Measurements from ENCODE around the gene SNX24. TPM values are rescaled to one million over a fixed set of nuclear protein-coding genes. Genes with fewer than 3 reads are reported as not detected.

The SNX24 gene
- total and polyA plus RNA-seq, 8 donors = 1.2 to 38.5 (median 20.0) TPM

- no peaks in the 10 kb centered on the region for H3K36me3 ChIP-seq
- intact Hi-C loops (cut with DNase I; ENCODE audit: low total_unique reads) = no loop called here
- no peak for DNase-seq
- no peaks in the 10 kb centered on the region for H3K27me3 ChIP-seq
- no peak overlapping the region for H3K4me3 ChIP-seq
- H3K9me3 ChIP-seq = peaks cover 0 to 10% (median 8%) of the 10 kb centered on the region in 4 donors
- H3K4me1 ChIP-seq = peaks cover 0 to 9% (median 0%) of the 10 kb centered on the region in 4 donors
- H3K27ac ChIP-seq = no peak overlapping the region
- WGBS, 5 donors = 33 to 92% (median 89%) methylated on average over 1 of the region's 1 CpG
- no peak for TF ChIP-seq POLR2AphosphoS5 (IDR thresholded peaks at IDR 0.05)
- TF ChIP-seq POLR2A (IDR thresholded peaks at IDR 0.05) = no peak
- TF ChIP-seq EP300 (IDR thresholded peaks at IDR 0.05) = no peak
- TF ChIP-seq CTCF (IDR thresholded peaks at IDR 0.05) = no peak
These were observed 202.3 kb downstream of the SNX24 start for GRCh38 chr5:123047706-123048105.

GRCh38 chr5:123051206-123051605 is 205.8 kb downstream of the SNX24 start:
- 81 to 91% (median 87%) methylated on average over 2 of the region's 2 CpGs for WGBS, 5 donors
- intact Hi-C loops (cut with DNase I; ENCODE audit: low total_unique reads) = no loop called here
- TF ChIP-seq POLR2AphosphoS5 (IDR thresholded peaks at IDR 0.05) (no peak), POLR2A (IDR thresholded peaks at IDR 0.05) (no peak), CTCF (IDR thresholded peaks at IDR 0.05) (no peak), EP300 (IDR thresholded peaks at IDR 0.05) (no peak)
- H3K27ac ChIP-seq = no peak overlapping the region
- H3K9me3 ChIP-seq = peaks cover 0 to 10% (median 8%) of the 10 kb centered on the region in 4 donors
- H3K4me1 ChIP-seq = no peaks in the 10 kb centered on the region
- no peak for DNase-seq
- no peaks in the 10 kb centered on the region for H3K36me3 ChIP-seq
- H3K27me3 ChIP-seq = no peaks in the 10 kb centered on the region
- no peak overlapping the region for H3K4me3 ChIP-seq

Small RNAs within 50 kb of the gene (small RNA-seq; reads per million reads assigned to genes)
- gene RN7SL689P = 0 reads per million in 4 donors

Other genes starting within 250 kb of the SNX24 start
- 100 to 1,000 TPM in 1 of 5 donors, 10 to 100 TPM in 4; 22.8 to 504 (median 68.3) TPM for gene SNX2, start 70.5 kb upstream of the SNX24 start, total RNA-seq
- 10 to 100 TPM; 28.5 to 68.0 (median 37.7) TPM for gene SNX2, start 70.5 kb upstream of the SNX24 start, polyA plus RNA-seq
- 10 to 100 TPM; 10.5 to 57.5 (median 22.3) TPM for gene PPIC, start 191.1 kb downstream of the SNX24 start, total RNA-seq
- gene PPIC, start 191.1 kb downstream of the SNX24 start, polyA plus RNA-seq = 10 to 100 TPM in 2 of 3 donors, 1 to 10 TPM in 1; 6.9 to 19.9 (median 19.0) TPM
- gene PRDM6, start 243.6 kb downstream of the SNX24 start, total RNA-seq = 10 to 100 TPM in 1 of 5 donors, 1 to 10 TPM in 1, under 1 TPM in 3; under 0.01 to 24.2 (median 0.87) TPM
- gene PRDM6, start 243.6 kb downstream of the SNX24 start, polyA plus RNA-seq = 1 to 10 TPM in 1 of 3 donors, under 1 TPM in 2; 0.15 to 1.8 (median 0.19) TPM